ACHN (cell line): ENCODE measurements around the gene TNFRSF12A.

Experiments
- DNase-seq: peaks from one replicate; pipeline ENCODE4 v3.0.0-alpha.2; 2015
- in situ Hi-C: cut with HindIII; loops from 2 replicates; pipeline ENCODE4 v1.10.0; 2017; ENCODE audit warnings: low sequenced_read_pairs, low pct_ligation_motif_present, low pct_unique_long_range_greater_than_20kb

Gene TNFRSF12A

GRCh38 chr16:3007957-3008689, 12.0 kb upstream of the TNFRSF12A start:
- no peak for DNase-seq
- in situ Hi-C loops, result no loop called here

GRCh38 chr16:3008690-3009037, 11.5 kb upstream of the TNFRSF12A start:
- in situ Hi-C loops, result no loop called here
- DNase-seq, result no peak

- no peak for DNase-seq
- in situ Hi-C loops, result no loop called here
Measured at GRCh38 chr16:3009568-3010390, 10.4 kb upstream of the TNFRSF12A start.

- in situ Hi-C loops, result no loop called here
- DNase-seq, result no peak
Measured at GRCh38 chr16:3010510-3010909, 9.7 kb upstream of the TNFRSF12A start.

GRCh38 chr16:3012246-3012645, 7.9 kb upstream of the TNFRSF12A start:
- DNase-seq, result no peak
- in situ Hi-C loops, result no loop called here

GRCh38 chr16:3012828-3013420, 7.2 kb upstream of the TNFRSF12A start, which contains the start of gene CLDN9:
TSS of gene CLDN9 (plus strand) at chr16:3012923. CDS start at chr16:3013363, 440 bp downstream.
- no peak for DNase-seq
- in situ Hi-C loops, result no loop called here

- in situ Hi-C loops, result no loop called here
- DNase-seq, result no peak
Measured at GRCh38 chr16:3013491-3013951, 6.6 kb upstream of the TNFRSF12A start.

GRCh38 chr16:3013998-3014690, 6.0 kb upstream of the TNFRSF12A start:
- in situ Hi-C loops, result no loop called here
- no peak for DNase-seq

- in situ Hi-C loops, result no loop called here
- no peak for DNase-seq
Measured at GRCh38 chr16:3014971-3015370, 5.2 kb upstream of the TNFRSF12A start.

GRCh38 chr16:3015865-3016521, 4.2 kb upstream of the TNFRSF12A start:
- in situ Hi-C loops, result no loop called here
- no peak for DNase-seq

- no peak for DNase-seq
Measured at GRCh38 chr16:3017344-3017743, 2.8 kb upstream of the TNFRSF12A start.

GRCh38 chr16:3017794-3018506, 2.2 kb upstream of the TNFRSF12A start, which contains the start of gene CLDN6:
TSS of gene CLDN6 (minus strand) at chr16:3018183. CDS start at chr16:3016021, 2,162 bp downstream.
- in situ Hi-C loops, result no loop called here

More at GRCh38 chr16:3017344-3017743, 2.8 kb upstream of the TNFRSF12A start:
- in situ Hi-C loops, result no loop called here

GRCh38 chr16:3019594-3020246, 448 bp upstream of the TNFRSF12A start:
- no peak for DNase-seq
- in situ Hi-C loops, result no loop called here

More at GRCh38 chr16:3017794-3018506, 2.2 kb upstream of the TNFRSF12A start, which contains the start of gene CLDN6:
- no peak for DNase-seq

- peak; percentile 96 for DNase-seq
- in situ Hi-C loops, result no loop called here
Measured at GRCh38 chr16:3020604-3021448, 658 bp downstream of the TNFRSF12A start.

GRCh38 chr16:3021449-3022207, 1.5 kb downstream of the TNFRSF12A start:
- DNase-seq, result peak; percentile 97

More at GRCh38 chr16:3021449-3022207, 1.5 kb downstream of the TNFRSF12A start:
- in situ Hi-C loops, result no loop called here
